GM21576 (cell line): ENCODE results near the gene SLC22A4.

Experiments used
- ATAC-seq: cut with Tn5 transposase; IDR thresholded peaks from one replicate; pipeline ENCODE4 v1.9.1; 2021; ENCODE audit warnings: mild to moderate bottlenecking, moderate library complexity; ENCODE audit not compliant: unreplicated experiment

SLC22A4 gene

GRCh38 chr5:132273631-132274030 is 20.6 kb upstream of the SLC22A4 start:
- no peak for ATAC-seq

GRCh38 chr5:132274050-132274792 is 20.0 kb upstream of the SLC22A4 start:
- ATAC-seq = no peak

DNA sequence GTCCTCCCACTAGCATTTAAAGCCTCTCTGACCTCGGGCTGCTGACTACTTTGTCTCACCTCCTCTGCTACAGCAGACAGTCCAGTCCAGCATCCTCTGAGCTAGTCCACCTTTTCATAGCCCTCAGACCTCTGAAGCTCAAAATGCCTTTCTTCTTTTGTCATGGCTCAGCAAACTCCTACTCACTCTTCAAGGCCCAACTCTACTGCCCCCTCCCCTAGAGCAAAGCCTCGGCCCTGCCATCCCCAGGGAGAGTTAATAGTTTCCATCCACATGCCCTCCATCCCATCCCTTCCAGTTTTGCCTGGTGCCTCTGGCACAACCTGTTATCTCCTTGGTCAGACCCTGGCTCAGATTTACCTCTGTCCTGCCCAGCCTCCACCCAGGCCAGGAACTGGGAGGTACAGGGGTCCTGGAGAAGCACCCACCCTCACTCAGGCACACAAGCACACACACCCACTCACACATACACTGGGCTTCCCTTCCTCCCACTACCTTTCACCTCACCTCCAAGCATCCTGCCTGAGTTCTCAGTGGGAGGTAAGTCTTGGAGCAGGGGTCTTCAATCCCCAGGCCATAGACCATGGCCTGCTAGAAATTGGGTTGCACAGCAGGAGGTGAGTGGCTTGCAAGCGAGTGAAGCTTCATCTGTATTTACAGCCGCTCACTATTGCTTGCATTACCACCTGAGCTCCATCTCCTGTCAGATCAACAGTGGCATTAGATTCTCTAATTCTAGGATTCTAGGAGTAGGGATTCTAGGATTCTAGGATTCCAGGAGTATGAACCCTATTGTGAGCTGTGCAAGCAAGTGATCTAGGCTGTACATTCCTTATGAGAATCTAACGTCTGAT is 18.6 kb upstream of the SLC22A4 start:
- no peak for ATAC-seq

GRCh38 chr5:132277256-132277655 is 16.9 kb upstream of the SLC22A4 start:
- ATAC-seq = no peak

DNA sequence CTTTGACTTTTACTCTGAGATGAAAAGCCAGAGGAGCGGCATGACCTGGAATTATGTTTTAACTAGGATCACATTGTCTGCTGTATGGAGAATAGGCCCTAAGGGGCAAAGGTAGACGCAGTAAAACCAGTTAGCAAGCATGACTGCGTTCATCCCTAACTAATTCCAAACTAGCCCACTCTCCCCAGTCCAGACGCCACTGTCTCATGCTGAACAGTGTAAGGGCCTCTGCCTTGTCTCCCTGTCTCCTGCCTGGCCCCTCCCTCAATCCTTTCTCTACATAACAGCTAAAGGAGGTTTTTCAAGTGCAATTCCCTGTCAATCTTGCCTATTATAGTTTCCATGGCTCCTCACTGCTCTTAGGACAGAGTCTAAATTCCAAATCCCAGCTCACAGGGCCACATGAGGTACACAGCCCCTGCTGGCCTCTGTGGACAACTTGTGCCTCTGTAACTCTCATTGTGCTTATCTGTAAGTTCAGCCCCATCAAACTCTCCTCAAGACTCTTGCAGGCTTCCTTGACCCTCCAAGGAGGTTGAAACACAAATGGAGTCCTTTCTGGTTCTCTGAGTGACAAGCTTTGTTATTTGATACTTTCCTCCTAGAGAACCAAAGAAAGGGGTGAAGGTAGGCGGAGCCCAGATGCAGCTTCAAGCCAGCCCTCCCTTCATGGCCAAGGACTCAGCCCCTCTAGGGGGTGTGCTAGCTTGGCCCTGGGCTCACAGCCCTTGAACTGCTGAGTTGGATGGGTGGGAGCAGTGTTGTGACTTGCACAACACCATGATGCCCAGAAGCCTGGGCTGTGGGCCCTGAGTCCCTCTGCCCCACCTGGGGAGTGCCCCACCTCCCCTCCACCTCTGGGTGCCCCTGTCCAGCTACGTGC is 16.0 kb upstream of the SLC22A4 start:
- no peak for ATAC-seq

GRCh38 chr5:132279801-132280200 is 14.4 kb upstream of the SLC22A4 start:
- no peak for ATAC-seq

DNA sequence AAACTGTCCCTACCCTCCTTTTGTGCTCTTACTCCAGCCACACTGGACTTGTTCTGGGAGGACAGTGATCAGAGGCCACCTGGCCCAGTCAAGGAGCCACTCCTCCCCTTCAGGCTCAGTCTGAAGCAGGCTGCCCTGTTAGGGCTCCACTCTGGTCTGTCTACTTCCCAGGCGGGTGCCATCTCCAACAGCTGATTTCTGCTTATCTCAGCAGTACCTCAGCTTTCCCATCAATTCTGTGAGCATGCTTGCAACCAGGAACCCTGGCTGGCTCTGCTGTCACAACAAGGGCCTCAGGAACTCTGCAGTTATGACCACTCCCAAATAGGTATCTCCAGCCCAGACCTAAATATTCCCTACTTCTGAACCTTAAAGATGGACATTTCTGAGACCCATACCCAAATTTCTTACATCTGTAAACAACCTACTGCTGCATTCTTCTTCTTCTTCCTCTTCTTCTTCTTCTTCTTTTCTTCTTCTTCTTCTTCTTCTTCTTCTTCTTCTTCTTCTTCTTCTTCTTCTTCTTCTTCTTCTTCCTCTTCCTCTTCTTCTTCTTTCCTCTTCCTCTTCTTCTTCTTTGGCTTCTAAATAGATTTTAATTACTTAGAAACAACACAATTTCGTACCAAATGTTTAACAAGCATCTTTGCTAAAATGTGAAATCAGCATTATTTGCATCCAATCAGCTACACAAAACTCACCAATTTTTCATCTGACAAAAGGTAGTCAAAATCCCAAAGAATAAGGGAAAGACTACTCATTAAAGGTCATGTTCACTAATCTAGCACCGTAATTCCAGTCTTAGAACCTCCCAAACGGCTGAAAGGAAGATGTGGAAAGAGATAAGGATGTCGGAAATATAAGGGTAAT is 13.6 kb upstream of the SLC22A4 start:
- no peak for ATAC-seq

GRCh38 chr5:132281856-132282614 is 12.2 kb upstream of the SLC22A4 start:
- no peak for ATAC-seq

DNA sequence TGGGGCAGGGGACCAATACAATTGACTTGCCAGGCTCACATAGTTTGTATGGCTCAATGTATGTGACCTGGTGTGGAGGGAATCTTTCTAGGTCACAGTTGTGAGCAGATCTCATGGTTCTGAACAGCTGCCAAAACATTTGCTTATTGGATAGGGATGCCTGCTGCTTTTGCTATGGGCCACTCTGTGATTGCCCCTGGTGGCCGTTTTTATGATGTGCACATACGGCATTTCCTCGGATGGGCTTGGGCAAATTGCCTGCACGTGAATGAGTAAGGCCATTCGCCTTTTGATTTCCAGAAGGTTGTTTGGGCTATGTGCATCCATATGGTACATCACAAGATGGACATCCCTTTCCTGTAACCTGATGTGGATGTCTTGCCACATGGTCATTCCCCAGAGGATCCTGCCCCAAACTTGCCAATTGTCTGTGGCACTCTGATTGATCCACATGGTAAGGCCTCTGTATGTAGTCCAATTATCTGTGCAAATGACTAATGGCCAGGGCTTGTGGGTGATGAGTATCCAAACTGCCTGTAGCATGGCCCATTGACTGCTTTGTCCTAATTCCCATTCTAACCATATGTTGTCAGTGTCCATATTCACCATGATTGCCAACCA is 10.7 kb upstream of the SLC22A4 start:
- ATAC-seq = no peak

DNA sequence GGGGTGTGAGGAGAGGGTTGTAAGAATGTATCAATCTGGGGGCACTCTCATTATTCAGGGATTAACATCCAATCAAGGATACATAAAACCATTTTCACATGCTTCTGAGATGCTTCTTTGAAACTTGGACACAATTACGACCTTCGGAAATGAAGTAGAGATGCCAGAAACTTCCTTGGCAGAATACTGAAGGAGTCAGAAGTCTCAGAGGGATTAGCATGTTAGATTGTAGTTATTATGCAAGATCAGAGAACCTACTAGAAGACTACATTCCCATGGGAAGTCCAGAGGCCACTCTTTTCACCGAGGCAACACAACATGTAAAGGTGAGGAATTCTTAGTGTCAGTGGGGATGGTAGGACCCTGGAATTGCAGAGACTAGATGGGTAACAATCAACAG is 5.1 kb upstream of the SLC22A4 start:
- ATAC-seq = no peak

GRCh38 chr5:132291026-132291425 is 3.2 kb upstream of the SLC22A4 start:
- ATAC-seq = no peak

DNA sequence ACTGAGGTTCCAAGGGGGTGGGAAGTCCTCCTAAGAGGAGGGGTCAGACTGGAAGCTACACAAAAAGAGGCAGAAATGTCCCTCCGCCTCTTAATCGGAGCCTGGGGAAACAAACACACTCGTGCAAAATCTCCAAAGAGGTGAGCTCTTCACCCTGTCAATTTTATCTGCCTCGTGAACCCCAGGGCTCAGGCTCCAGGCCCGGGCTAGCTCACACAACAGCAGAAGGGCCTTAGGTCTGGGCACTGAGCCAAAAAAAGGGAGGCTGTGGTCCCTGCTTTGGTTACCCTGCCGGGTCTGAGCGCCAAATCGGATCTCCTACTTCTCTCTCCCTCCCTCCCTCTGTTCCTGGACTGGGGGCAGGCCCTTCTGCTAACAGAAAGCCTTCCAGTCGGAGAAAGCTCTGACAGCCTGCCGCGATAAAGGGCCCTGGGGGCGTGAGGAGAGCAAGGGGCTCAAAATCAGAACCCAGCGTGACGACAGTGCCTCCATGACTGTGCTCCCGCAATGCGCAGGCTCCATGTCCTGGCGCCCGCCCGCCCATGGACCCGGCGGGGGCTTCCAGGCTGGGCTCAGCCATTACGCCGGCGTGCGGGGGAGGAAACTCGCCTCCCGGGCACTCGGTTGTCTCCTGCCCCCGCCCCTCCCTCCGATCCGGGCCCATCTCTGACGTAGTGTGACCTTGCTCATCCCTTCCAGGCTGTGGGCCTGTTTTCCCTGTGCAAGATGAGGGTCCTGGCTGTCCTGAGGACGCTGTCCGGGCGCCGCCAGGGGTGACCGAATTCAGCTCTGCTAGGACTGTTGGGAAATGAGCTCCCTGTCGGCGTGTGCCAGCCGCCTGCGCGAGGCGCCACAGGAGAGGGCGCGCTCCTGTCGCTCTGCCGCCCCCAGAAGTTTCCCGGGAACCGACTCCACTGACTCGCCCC is 865 bp upstream of the SLC22A4 start:
- ATAC-seq = peak; percentile 35

DNA sequence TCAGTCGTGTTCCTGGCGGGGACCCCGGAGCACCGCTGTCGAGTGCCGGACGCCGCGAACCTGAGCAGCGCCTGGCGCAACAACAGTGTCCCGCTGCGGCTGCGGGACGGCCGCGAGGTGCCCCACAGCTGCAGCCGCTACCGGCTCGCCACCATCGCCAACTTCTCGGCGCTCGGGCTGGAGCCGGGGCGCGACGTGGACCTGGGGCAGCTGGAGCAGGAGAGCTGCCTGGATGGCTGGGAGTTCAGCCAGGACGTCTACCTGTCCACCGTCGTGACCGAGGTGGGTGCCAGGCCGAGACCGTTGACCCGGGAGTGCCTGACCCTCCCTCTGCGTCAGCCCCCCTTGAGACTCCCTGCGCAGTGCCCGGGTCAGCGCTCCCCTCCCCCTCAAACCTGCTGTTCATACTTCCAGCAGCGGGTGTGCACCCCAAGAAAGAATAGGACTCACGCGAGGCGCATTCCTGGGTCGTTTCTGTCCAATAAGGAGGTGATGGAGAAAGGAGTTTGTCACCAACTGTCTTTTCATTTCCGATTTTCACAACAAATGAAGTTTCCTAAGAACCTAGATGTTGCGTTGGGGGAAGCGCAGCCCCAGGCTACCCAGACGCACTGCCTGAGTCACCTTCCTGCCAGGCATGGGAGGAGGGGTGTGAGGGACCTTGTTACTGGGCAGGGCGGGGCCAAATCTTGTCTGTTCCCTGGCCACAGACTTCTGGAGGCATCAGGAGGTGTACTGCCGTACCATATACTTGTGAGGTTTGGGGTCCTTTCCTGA is 722 bp downstream of the SLC22A4 start:
- no peak for ATAC-seq

- ATAC-seq = no peak
Observed at GRCh38 chr5:132295505-132296411, 1.6 kb downstream of the SLC22A4 start.

GRCh38 chr5:132296412-132297016 is 2.3 kb downstream of the SLC22A4 start:
- no peak for ATAC-seq
